ENCODE measurements around the gene CIAO2A. TPM values are rescaled to one million over a fixed set of nuclear protein-coding genes. Genes with fewer than 3 reads are reported as not detected.

Gene CIAO2A
- total and polyA plus RNA-seq, 2 donors (not counting 3 experiments of a cell fraction or from before 2014, with no cell fraction given), result 37.1 to 55.3 TPM

- Histone ChIP-seq H3K27ac (ENCODE audit: insufficient read depth, low read depth, low read length) (no peak overlapping the region), H3K27me3 (ENCODE audit: control insufficient read depth in 2 of 2, insufficient read depth in 2 of 2, low read length in 2 of 2) (peaks cover 5 to 8% of the 10 kb centered on the region in 2 experiments), H3K4me1 (ENCODE audit: control insufficient read depth, extremely low read depth, insufficient read depth, low read length) (peaks cover 5% of the 10 kb centered on the region), H2AFZ (ENCODE audit: low read depth, low read length) (no peak overlapping the region), H3K4me3 (replicated peaks in 1 of 3; ENCODE audit: insufficient read depth in 1 of 3, low read depth in 1 of 3, low read length in 3 of 3) (no peak overlapping the region), H4K20me1 (replicated peaks; ENCODE audit: control insufficient read depth, extremely low read depth, insufficient read depth, low read length) (no peaks in the 10 kb centered on the region), H3K79me2 (ENCODE audit: control insufficient read depth, insufficient read depth, low read length) (no peaks in the 10 kb centered on the region), H3K9me1 (replicated peaks; ENCODE audit: control insufficient read depth, extremely low read depth, insufficient read depth, low read length) (no peaks in the 10 kb centered on the region), H3K9me3 (replicated peaks; ENCODE audit: control insufficient read depth, insufficient read depth, low read length) (no peaks in the 10 kb centered on the region), H3K9ac (replicated peaks; ENCODE audit: extremely low read depth, insufficient read depth, low read length) (no peak overlapping the region), H3K36me3 (ENCODE audit: control insufficient read depth in 2 of 2, extremely low read depth in 1 of 2, insufficient read depth in 2 of 2, low read length in 2 of 2) (no peaks in the 10 kb centered on the region), H3K4me2 (ENCODE audit: insufficient read depth, low read length) (no peak overlapping the region)
- no peak for DNase-seq (ENCODE audit: low read depth, low spot score)
- dilution Hi-C loops (cut with MboI; ENCODE audit: extremely low pct_ligation_motif_present, low sequenced_read_pairs), result no loop called here
- intact Hi-C loops (cut with micrococcal nuclease), result no loop called here
- no peak for FAIRE-seq
- POLR2A ChIA-PET, result no interaction called here
- no TSS peak for BruUV-seq (replicated peaks)
- TF ChIP-seq POLR2A (IDR thresholded peaks at IDR 0.05; ENCODE audit: low read depth, low read length) (no peak), JUN (IDR thresholded peaks at IDR 0.05; ENCODE audit: borderline replicate concordance, insufficient read depth, insufficient read length, low read depth) (no peak), MAX (IDR thresholded peaks at IDR 0.05; ENCODE audit: insufficient read depth, insufficient read length) (no peak), MYC (IDR thresholded peaks at IDR 0.05; ENCODE audit: low read depth, low read length) (no peak), GATA2 (IDR thresholded peaks at IDR 0.05; ENCODE audit: insufficient read depth, insufficient read length, low read depth, low read length) (no peak), FOS (IDR thresholded peaks at IDR 0.05; ENCODE audit: borderline replicate concordance, insufficient read depth, low read length) (no peak), EZH2 (IDR thresholded peaks at IDR 0.05; ENCODE audit: borderline replicate concordance, low read depth, low read length, severe bottlenecking) (no peak), POLR2AphosphoS5 (IDR thresholded peaks at IDR 0.05; ENCODE audit: insufficient read depth, low read depth, low read length) (no peak), CTCF (IDR thresholded peaks at IDR 0.05; ENCODE audit: extremely low read depth in 1 of 2, insufficient read depth in 1 of 2, low read depth in 1 of 2, low read length in 2 of 2) (no peak)
- CTCF ChIA-PET, result interaction anchor here (1.2 to 1.7 kb wide), 2 partner anchors 8 to 10 kb away, joined by 4 to 6 read pairs; no protein-coding TSS in a partner anchor
Observed at GRCh38 chr15:64029633-64030032, 64.0 kb downstream of the CIAO2A start.
